ENCODE data around the gene RAPGEF4. TPM values are rescaled to one million over a fixed set of nuclear protein-coding genes. Genes with fewer than 3 reads are reported as not detected.

RAPGEF4 gene
- total and polyA plus RNA-seq, 2 of the 13 experiments (the other 11 are each of a cell fraction or from before 2014, with no cell fraction given), result 0.78 to 0.91 TPM

- POLR2A ChIA-PET, result no interaction called here
- no peaks in the 10 kb centered on the region for H3K36me3 ChIP-seq (replicated peaks in 1 of 2; ENCODE audit: control insufficient read depth in 1 of 2, insufficient read depth in 2 of 2, low read length in 2 of 2)
- no peak overlapping the region for H3K9ac ChIP-seq (ENCODE audit: insufficient read depth, low read depth, low read length)
- H3K4me1 ChIP-seq (ENCODE audit: insufficient read depth, low read length), result no peaks in the 10 kb centered on the region
- ATAC-seq (no peak), DNase-seq (ENCODE audit: low spot score) (no peak), FAIRE-seq (no peak)
- H3K27me3 ChIP-seq (ENCODE audit: control insufficient read depth in 1 of 2, insufficient read depth in 2 of 2, low read length in 2 of 2), result no peaks in the 10 kb centered on the region; a peak in 1 of 5 replicates
- no peak overlapping the region for H2AFZ ChIP-seq (ENCODE audit: low read length)
- in situ Hi-C loops (cut with HindIII; ENCODE audit: extremely low pct_ligation_motif_present, low pct_unique_long_range_greater_than_20kb), result no loop called here
- intact Hi-C loops (cut with micrococcal nuclease; ENCODE audit: unreplicated experiment), result no loop called here
- CTCF ChIA-PET (ENCODE audit: low intra/inter-chr PET ratio, low total read pairs), result no interaction called here
- H3K9me3 ChIP-seq (ENCODE audit: low read length), result no peaks in the 10 kb centered on the region
- H4K20me1 ChIP-seq (ENCODE audit: insufficient read depth, low read length), result no peaks in the 10 kb centered on the region
- no peak overlapping the region for H3K4me3 ChIP-seq (replicated peaks in 1 of 3; ENCODE audit: insufficient read depth in 1 of 3, low read depth in 2 of 3, low read length in 3 of 3)
- no peak overlapping the region for H3K27ac ChIP-seq (ENCODE audit: extremely low read length, insufficient read depth, low read length)
- no TSS peak for BruUV-seq (replicated peaks)
- no peaks in the 10 kb centered on the region for H3K79me2 ChIP-seq (ENCODE audit: insufficient read depth, low read length)
- no peak for TF ChIP-seq ZC3H13 (CRISPR knock-in tag; IDR thresholded peaks at IDR 0.05)
- no peak for TF ChIP-seq ZNF33A (CRISPR knock-in tag; IDR thresholded peaks at IDR 0.05; ENCODE audit: borderline replicate concordance)
- no peak for TF ChIP-seq RBAK (CRISPR knock-in tag; IDR thresholded peaks at IDR 0.05)
- WGBS (ENCODE audit: low lambda C conversion rate), result 42% methylated on average over 7 of the region's 7 CpGs
- H3K4me2 ChIP-seq (ENCODE audit: low read depth, low read length), result no peak overlapping the region
Observed at GRCh38 chr2:172937884-172938712, 202.5 kb downstream of the RAPGEF4 start.

DNA sequence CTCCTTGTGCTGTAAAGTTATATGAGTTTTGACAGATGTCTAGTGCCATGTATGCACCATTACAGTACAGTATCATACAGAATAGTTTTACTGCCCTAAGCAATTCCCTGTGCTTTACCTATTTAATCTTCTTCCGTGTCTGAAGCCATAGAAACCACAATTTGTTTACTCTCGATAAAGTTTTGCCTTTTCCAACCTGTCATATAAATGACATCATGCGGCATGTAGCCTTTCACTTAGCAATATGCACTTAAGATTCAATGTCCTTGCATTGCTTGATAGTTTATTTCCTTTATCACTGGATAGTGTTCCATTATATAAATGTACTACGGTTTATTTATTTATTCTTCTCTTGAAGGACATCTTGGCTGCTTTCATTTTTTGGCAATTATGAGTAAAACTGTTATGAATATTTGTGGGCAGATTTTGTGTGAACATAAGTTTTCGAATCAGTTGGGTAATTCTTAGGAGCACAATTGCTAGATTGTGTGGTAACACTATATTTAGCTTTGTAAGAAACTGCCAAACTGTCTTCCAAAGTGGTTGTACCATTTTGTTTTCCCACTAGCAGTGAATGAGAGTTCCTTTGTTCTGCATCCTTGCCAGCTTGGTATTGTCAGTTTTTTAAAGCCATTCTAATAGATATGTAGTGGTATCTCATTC, 203.2 kb downstream of the RAPGEF4 start:
- Histone ChIP-seq H3K9ac (ENCODE audit: insufficient read depth, low read depth, low read length) (no peak overlapping the region), H2AFZ (ENCODE audit: low read length) (no peak overlapping the region), H4K20me1 (ENCODE audit: insufficient read depth, low read length) (no peaks in the 10 kb centered on the region), H3K4me1 (ENCODE audit: insufficient read depth, low read length) (no peaks in the 10 kb centered on the region), H3K79me2 (ENCODE audit: insufficient read depth, low read length) (no peaks in the 10 kb centered on the region), H3K27ac (ENCODE audit: extremely low read length, insufficient read depth, low read length) (no peak overlapping the region), H3K4me2 (ENCODE audit: low read depth, low read length) (no peak overlapping the region), H3K4me3 (replicated peaks in 1 of 3; ENCODE audit: insufficient read depth in 1 of 3, low read depth in 2 of 3, low read length in 3 of 3) (no peak overlapping the region), H3K36me3 (replicated peaks in 1 of 2; ENCODE audit: control insufficient read depth in 1 of 2, insufficient read depth in 2 of 2, low read length in 2 of 2) (no peaks in the 10 kb centered on the region), H3K9me3 (ENCODE audit: low read length) (no peaks in the 10 kb centered on the region), H3K27me3 (ENCODE audit: control insufficient read depth in 1 of 2, insufficient read depth in 2 of 2, low read length in 2 of 2) (no peaks in the 10 kb centered on the region; a peak in 1 of 5 replicates)
- ChIA-PET POLR2A (no interaction called here), CTCF (ENCODE audit: low intra/inter-chr PET ratio, low total read pairs) (no interaction called here)
- no peak for TF ChIP-seq EEA1 (CRISPR knock-in tag; IDR thresholded peaks at IDR 0.05; ENCODE audit: borderline replicate concordance)
- TF ChIP-seq, protein P1, sequence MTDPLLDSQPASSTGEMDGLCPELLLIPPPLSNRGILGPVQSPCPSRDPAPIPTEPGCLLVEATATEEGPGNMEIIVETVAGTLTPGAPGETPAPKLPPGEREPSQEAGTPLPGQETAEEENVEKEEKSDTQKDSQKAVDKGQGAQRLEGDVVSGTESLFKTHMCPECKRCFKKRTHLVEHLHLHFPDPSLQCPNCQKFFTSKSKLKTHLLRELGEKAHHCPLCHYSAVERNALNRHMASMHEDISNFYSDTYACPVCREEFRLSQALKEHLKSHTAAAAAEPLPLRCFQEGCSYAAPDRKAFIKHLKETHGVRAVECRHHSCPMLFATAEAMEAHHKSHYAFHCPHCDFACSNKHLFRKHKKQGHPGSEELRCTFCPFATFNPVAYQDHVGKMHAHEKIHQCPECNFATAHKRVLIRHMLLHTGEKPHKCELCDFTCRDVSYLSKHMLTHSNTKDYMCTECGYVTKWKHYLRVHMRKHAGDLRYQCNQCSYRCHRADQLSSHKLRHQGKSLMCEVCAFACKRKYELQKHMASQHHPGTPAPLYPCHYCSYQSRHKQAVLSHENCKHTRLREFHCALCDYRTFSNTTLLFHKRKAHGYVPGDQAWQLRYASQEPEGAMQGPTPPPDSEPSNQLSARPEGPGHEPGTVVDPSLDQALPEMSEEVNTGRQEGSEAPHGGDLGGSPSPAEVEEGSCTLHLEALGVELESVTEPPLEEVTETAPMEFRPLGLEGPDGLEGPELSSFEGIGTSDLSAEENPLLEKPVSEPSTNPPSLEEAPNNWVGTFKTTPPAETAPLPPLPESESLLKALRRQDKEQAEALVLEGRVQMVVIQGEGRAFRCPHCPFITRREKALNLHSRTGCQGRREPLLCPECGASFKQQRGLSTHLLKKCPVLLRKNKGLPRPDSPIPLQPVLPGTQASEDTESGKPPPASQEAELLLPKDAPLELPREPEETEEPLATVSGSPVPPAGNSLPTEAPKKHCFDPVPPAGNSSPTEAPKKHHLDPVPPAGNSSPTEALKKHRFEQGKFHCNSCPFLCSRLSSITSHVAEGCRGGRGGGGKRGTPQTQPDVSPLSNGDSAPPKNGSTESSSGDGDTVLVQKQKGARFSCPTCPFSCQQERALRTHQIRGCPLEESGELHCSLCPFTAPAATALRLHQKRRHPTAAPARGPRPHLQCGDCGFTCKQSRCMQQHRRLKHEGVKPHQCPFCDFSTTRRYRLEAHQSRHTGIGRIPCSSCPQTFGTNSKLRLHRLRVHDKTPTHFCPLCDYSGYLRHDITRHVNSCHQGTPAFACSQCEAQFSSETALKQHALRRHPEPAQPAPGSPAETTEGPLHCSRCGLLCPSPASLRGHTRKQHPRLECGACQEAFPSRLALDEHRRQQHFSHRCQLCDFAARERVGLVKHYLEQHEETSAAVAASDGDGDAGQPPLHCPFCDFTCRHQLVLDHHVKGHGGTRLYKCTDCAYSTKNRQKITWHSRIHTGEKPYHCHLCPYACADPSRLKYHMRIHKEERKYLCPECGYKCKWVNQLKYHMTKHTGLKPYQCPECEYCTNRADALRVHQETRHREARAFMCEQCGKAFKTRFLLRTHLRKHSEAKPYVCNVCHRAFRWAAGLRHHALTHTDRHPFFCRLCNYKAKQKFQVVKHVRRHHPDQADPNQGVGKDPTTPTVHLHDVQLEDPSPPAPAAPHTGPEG (CRISPR knock-in tag; IDR thresholded peaks at IDR 0.05), result no peak
- peak; percentile 69 for TF ChIP-seq ATF7 (IDR thresholded peaks at IDR 0.05)
- TF ChIP-seq ATF7 (CRISPR knock-in tag; IDR thresholded peaks at IDR 0.05), result no peak
- no peak for TF ChIP-seq ZNF18 (CRISPR knock-in tag; IDR thresholded peaks at IDR 0.05; ENCODE audit: insufficient replicate concordance)
- in situ Hi-C loops (cut with HindIII; ENCODE audit: extremely low pct_ligation_motif_present, low pct_unique_long_range_greater_than_20kb), result no loop called here
- ATAC-seq, result no peak
- intact Hi-C loops (cut with micrococcal nuclease; ENCODE audit: unreplicated experiment), result no loop called here
- FAIRE-seq, result no peak
- DNase-seq (ENCODE audit: low spot score), result no peak
- WGBS (ENCODE audit: low lambda C conversion rate), result 23% methylated on average over 5 of the region's 5 CpGs
- no TSS peak for BruUV-seq (replicated peaks)

Measured in HepG2 (cell line).